Lower lobe of right lung (tissue), 2 donors: ENCODE measurements around the gene NRTN. TPM values are rescaled to one million over a fixed set of nuclear protein-coding genes. Genes with fewer than 3 reads are reported as not detected.

Experiments used
- ATAC-seq, 2 donors: fragments of 200-7000 bp; cut with Tn5 transposase; one replicate each; pipeline ENCODE4 v1.9.1; 2020 to 2022; ENCODE audit warnings: mild to moderate bottlenecking in 2 of 2, moderate library complexity in 2 of 2
- DNase-seq: peaks from one replicate; pipeline ENCODE4 v3.0.0-alpha.2; 2020
- H3K27ac ChIP-seq: fragments of 200-600 bp; one replicate; pipeline ENCODE4 v1.8.0; 2022
- H3K27me3 ChIP-seq: fragments of 200-600 bp; one replicate; pipeline ENCODE4 v1.8.0; 2022; ENCODE audit warnings: low read depth
- H3K36me3 ChIP-seq: fragments of 200-600 bp; one replicate; pipeline ENCODE4 v1.8.0; 2022; ENCODE audit warnings: mild to moderate bottlenecking
- H3K4me1 ChIP-seq: fragments of 200-600 bp; one replicate; pipeline ENCODE4 v1.8.0; 2022
- H3K4me3 ChIP-seq: fragments of 200-600 bp; one replicate; pipeline ENCODE4 v1.8.0; 2022; ENCODE audit warnings: mild to moderate bottlenecking
- H3K9me3 ChIP-seq: fragments of 200-600 bp; one replicate; pipeline ENCODE4 v1.8.0; 2022
- CTCF ChIP-seq: fragments of 200-600 bp; IDR thresholded peaks from one replicate; pipeline ENCODE4 v1.8.0; 2022; ENCODE audit warnings: antibody characterized with exemption, mild to moderate bottlenecking
- intact Hi-C: fragments of 100-400 bp; cut with DNase I; formaldehyde crosslinking; loops from one replicate; pipeline ENCODE4 v1.11.0; 2022
- total RNA-seq: library from RNA; stranded (reverse); fragmentation: NEBNext Ultra II Directional; extraction: Animal tissue kit (Norgen Biotek cat#: 25700); gene quantifications from one replicate; pipeline ENCODE4 v1.2.1, GENCODE V29; 2021
- donor health status: DM: no; HTN: yes; CAD: no; lungs with severe emphysema.

The NRTN gene
- total RNA-seq, 1 donor from 2014 or later: 2.7 TPM

- no peak overlapping the region for H3K27ac ChIP-seq
- H3K36me3 ChIP-seq: no peaks in the 10 kb centered on the region
- ATAC-seq (peak; percentile 95 to 96), DNase-seq (peak; percentile 91)
- H3K4me1 ChIP-seq: peaks cover 15% of the 10 kb centered on the region
- H3K4me3 ChIP-seq: peak overlapping the region; percentile 36
- H3K27me3 ChIP-seq: peaks cover 60% of the 10 kb centered on the region
- intact Hi-C loops: no loop called here
- H3K9me3 ChIP-seq: no peaks in the 10 kb centered on the region
- TF ChIP-seq CTCF: peak; percentile 95
Measured at GRCh38 chr19:5803752-5804515, 933 bp upstream of the NRTN start.

GRCh38 chr19:5805462-5806132, 730 bp downstream of the NRTN start:
- Histone ChIP-seq H3K9me3 (no peaks in the 10 kb centered on the region), H3K4me1 (peaks cover 15% of the 10 kb centered on the region), H3K36me3 (no peaks in the 10 kb centered on the region), H3K27me3 (peaks cover 46% of the 10 kb centered on the region), H3K4me3 (peak overlapping the region; percentile 42), H3K27ac (no peak overlapping the region)
- intact Hi-C loops: no loop called here
- ATAC-seq (peak; percentile 66 to 67), DNase-seq (peak; percentile 82)
- TF ChIP-seq CTCF: peak; percentile 67

GRCh38 chr19:5806133-5806489, 1.2 kb downstream of the NRTN start:
- H3K9me3 ChIP-seq: no peaks in the 10 kb centered on the region
- H3K4me1 ChIP-seq: peaks cover 15% of the 10 kb centered on the region
- H3K27ac ChIP-seq: no peak overlapping the region
- TF ChIP-seq CTCF: no peak
- DNase-seq (no peak), ATAC-seq (no peak)
- no peak overlapping the region for H3K4me3 ChIP-seq
- peaks cover 41% of the 10 kb centered on the region for H3K27me3 ChIP-seq
- H3K36me3 ChIP-seq: no peaks in the 10 kb centered on the region
- intact Hi-C loops: no loop called here

GRCh38 chr19:5806905-5807304, 2.0 kb downstream of the NRTN start:
- ATAC-seq (no peak), DNase-seq (no peak)
- intact Hi-C loops: no loop called here
- TF ChIP-seq CTCF: no peak
- H3K4me3 ChIP-seq: no peak overlapping the region
- no peaks in the 10 kb centered on the region for H3K36me3 ChIP-seq
- peaks cover 15% of the 10 kb centered on the region for H3K4me1 ChIP-seq
- peaks cover 33% of the 10 kb centered on the region for H3K27me3 ChIP-seq
- no peaks in the 10 kb centered on the region for H3K9me3 ChIP-seq
- no peak overlapping the region for H3K27ac ChIP-seq

DNA sequence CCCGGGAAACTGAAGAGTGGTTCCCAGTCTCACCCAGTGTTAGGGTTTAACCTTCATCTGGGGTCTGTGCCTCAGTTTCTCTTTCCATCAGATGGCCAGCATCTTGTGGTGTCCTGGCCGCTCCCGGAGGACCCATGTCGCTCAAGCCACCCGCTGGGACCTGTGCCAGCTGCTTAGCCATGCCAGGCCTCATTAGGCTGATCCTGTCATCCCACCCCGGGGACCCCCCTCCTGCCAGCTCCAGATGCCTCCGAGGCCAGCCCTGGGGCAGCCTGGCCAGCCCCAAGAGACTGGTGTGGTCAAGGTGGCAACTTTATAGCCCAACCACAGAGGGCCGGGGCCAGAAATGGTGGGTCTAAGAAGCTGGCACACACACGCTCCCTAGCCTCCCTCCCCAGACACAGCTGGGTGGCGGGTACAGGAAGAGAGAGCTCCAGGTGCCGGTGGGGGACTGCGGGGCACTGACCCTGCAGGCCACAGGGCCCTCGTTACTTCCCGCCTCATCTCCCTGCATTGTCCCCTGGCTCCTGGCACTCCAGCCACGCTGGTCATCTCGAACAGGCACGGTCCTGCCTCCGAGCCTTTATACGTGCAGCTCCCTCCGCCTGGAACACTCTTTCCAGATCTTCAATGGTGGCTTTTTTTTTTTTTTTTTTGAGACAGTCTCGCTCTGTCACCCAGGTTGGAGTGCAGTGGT, 3.4 kb downstream of the NRTN start:
- H3K4me1 ChIP-seq: peaks cover 13% of the 10 kb centered on the region
- ATAC-seq (no peak), DNase-seq (no peak)
- no peak overlapping the region for H3K4me3 ChIP-seq
- peaks cover 24% of the 10 kb centered on the region for H3K27me3 ChIP-seq
- H3K36me3 ChIP-seq: no peaks in the 10 kb centered on the region
- TF ChIP-seq CTCF: no peak
- no peaks in the 10 kb centered on the region for H3K9me3 ChIP-seq
- intact Hi-C loops: no loop called here
- no peak overlapping the region for H3K27ac ChIP-seq
